ENCODE data around the gene MAPKAP1.
"Not testable (repeated sequence)": the region's sequence is repeated elsewhere in the genome, so short reads cannot be mapped to it uniquely, and the experiment has no call there.

Gene MAPKAP1

GRCh38 chr9:125726456-125727132 lies 19.6 kb upstream of the MAPKAP1 start:
- no peak for FAIRE-seq
- no peak for TF ChIP-seq TAF1 (IDR thresholded peaks at IDR 0.05; ENCODE audit: borderline replicate concordance, low read depth, low read length)
- no peak for TF ChIP-seq POLR2AphosphoS5 (IDR thresholded peaks at IDR 0.05; ENCODE audit: low read depth, low read length)
- no peak for TF ChIP-seq POLR2A (IDR thresholded peaks at IDR 0.05; ENCODE audit: low read depth, low read length)
- DNase-seq (ENCODE audit: insufficient read length): no peak

GRCh38 chr9:125707472-125707804 lies 430 bp upstream of the MAPKAP1 start:
- DNase-seq (ENCODE audit: insufficient read length): no peak
- FAIRE-seq: no peak
- TF ChIP-seq TAF1 (IDR thresholded peaks at IDR 0.05; ENCODE audit: borderline replicate concordance, low read depth, low read length): no peak
- TF ChIP-seq POLR2A (IDR thresholded peaks at IDR 0.05; ENCODE audit: low read depth, low read length): no peak
- no peak for TF ChIP-seq POLR2AphosphoS5 (IDR thresholded peaks at IDR 0.05; ENCODE audit: low read depth, low read length)

GRCh38 chr9:125705893-125706292 lies 1.1 kb downstream of the MAPKAP1 start:
- DNase-seq (ENCODE audit: insufficient read length): no peak
- no peak for FAIRE-seq
- no peak for TF ChIP-seq TAF1 (IDR thresholded peaks at IDR 0.05; ENCODE audit: borderline replicate concordance, low read depth, low read length)
- TF ChIP-seq POLR2AphosphoS5 (IDR thresholded peaks at IDR 0.05; ENCODE audit: low read depth, low read length): 0 out of 2 replicates have a peak, but pooled peaks have one; percentile 3
- no peak for TF ChIP-seq POLR2A (IDR thresholded peaks at IDR 0.05; ENCODE audit: low read depth, low read length)

DNA sequence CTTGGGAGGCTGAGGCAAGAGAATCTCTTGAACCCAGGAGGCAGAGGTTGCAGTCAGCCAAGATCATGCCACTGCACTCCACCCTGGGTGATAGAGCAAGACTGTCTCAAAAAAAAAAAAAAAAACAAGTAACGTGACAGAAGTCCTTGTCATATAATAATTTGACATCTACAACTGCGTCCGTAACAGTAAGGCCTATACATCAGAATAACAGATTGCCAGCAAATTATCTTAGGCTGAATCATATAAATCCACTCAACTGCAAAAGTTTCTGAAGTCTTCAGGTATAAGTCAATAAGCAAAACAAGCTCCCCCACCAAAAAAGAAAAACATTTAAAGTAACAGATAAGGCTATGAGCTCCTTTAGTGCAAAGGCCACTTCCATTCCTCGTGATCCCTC lies 3.3 kb downstream of the MAPKAP1 start:
- DNase-seq (ENCODE audit: insufficient read length) (no peak), FAIRE-seq (no peak)
- TF ChIP-seq TAF1 (IDR thresholded peaks at IDR 0.05; ENCODE audit: borderline replicate concordance, low read depth, low read length): no peak
- no peak for TF ChIP-seq POLR2AphosphoS5 (IDR thresholded peaks at IDR 0.05; ENCODE audit: low read depth, low read length)
- TF ChIP-seq POLR2A (IDR thresholded peaks at IDR 0.05; ENCODE audit: low read depth, low read length): no peak

- no peak for DNase-seq (ENCODE audit: insufficient read length)
- no peak for FAIRE-seq
- peak; percentile 51; the same call in 1 of the 2 replicates for TF ChIP-seq POLR2AphosphoS5 (IDR thresholded peaks at IDR 0.05; ENCODE audit: low read depth, low read length)
- peak; percentile 44; the same call in 1 of the 2 replicates for TF ChIP-seq POLR2A (IDR thresholded peaks at IDR 0.05; ENCODE audit: low read depth, low read length)
- no peak for TF ChIP-seq TAF1 (IDR thresholded peaks at IDR 0.05; ENCODE audit: borderline replicate concordance, low read depth, low read length)
Measured at GRCh38 chr9:125701351-125701750, 5.7 kb downstream of the MAPKAP1 start.

GRCh38 chr9:125700791-125701190 lies 6.2 kb downstream of the MAPKAP1 start:
- FAIRE-seq (peak; percentile 90), DNase-seq (ENCODE audit: insufficient read length) (peak; percentile 44)
- TF ChIP-seq POLR2AphosphoS5 (IDR thresholded peaks at IDR 0.05; ENCODE audit: low read depth, low read length) (no peak), TAF1 (IDR thresholded peaks at IDR 0.05; ENCODE audit: borderline replicate concordance, low read depth, low read length) (no peak), POLR2A (IDR thresholded peaks at IDR 0.05; ENCODE audit: low read depth, low read length) (no peak; the same call in 1 of the 2 replicates)

- no peak for FAIRE-seq
- no peak for TF ChIP-seq TAF1 (IDR thresholded peaks at IDR 0.05; ENCODE audit: borderline replicate concordance, low read depth, low read length)
- TF ChIP-seq POLR2AphosphoS5 (IDR thresholded peaks at IDR 0.05; ENCODE audit: low read depth, low read length): no peak
- TF ChIP-seq POLR2A (IDR thresholded peaks at IDR 0.05; ENCODE audit: low read depth, low read length): no peak
Measured at GRCh38 chr9:125699870-125700269, 7.1 kb downstream of the MAPKAP1 start.

DNA sequence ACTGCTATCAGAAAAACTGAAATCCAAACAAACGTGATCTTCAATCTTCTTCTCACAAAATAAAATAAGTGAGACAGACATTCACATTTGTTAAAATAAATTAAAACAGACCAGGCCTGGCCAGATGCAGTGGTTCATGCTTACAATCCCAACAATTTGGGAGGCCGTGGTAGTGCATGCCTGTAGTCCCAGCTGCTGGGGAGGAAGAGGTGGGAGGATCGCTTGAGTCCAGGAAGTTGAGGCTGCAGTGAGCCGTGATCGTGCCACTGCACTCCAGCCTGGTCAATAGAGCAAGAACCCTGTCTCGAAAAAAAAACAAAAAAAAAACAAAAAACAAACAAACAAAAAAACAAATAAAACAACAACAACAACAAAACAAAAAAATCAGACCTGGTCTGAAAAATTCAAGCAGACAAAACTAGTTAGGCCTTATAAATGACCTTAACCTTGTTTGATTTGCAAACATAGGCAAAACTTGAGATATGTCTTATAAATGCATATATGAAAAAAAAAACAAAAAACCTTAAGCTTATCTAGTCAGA lies 10.8 kb downstream of the MAPKAP1 start:
- peak; percentile 66 for FAIRE-seq
- DNase-seq (ENCODE audit: insufficient read length): no peak
- no peak for TF ChIP-seq POLR2AphosphoS5 (IDR thresholded peaks at IDR 0.05; ENCODE audit: low read depth, low read length)
- no peak for TF ChIP-seq POLR2A (IDR thresholded peaks at IDR 0.05; ENCODE audit: low read depth, low read length)
- no peak for TF ChIP-seq TAF1 (IDR thresholded peaks at IDR 0.05; ENCODE audit: borderline replicate concordance, low read depth, low read length)

More at GRCh38 chr9:125699870-125700269, 7.1 kb downstream of the MAPKAP1 start:
- no peak for DNase-seq (ENCODE audit: insufficient read length)

DNA sequence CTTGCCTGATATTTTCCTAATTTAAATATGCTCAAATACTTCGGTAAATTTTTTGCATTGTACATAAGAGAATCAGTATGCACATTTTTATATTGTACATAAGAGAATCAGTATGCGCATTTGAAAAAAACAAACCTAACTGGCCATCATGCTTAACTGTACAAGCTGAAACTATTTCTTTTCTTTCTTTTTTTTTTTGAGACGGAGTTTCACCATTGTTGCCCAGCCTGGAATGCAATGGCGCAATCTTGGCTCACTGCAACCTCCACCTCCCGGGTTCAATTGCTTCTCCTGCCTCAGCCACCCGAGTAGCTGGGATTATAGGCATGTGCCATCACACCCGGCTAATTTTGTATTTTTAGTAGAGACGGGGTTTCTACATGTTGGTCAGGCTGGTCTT lies 11.5 kb downstream of the MAPKAP1 start:
- FAIRE-seq; DNase-seq (ENCODE audit: insufficient read length): not testable (repeated sequence)

GRCh38 chr9:125694478-125694877 lies 12.5 kb downstream of the MAPKAP1 start:
- no peak for FAIRE-seq
- DNase-seq (ENCODE audit: insufficient read length): no peak
- TF ChIP-seq TAF1 (IDR thresholded peaks at IDR 0.05; ENCODE audit: borderline replicate concordance, low read depth, low read length) (no peak), POLR2AphosphoS5 (IDR thresholded peaks at IDR 0.05; ENCODE audit: low read depth, low read length) (no peak), POLR2A (IDR thresholded peaks at IDR 0.05; ENCODE audit: low read depth, low read length) (no peak)

DNA sequence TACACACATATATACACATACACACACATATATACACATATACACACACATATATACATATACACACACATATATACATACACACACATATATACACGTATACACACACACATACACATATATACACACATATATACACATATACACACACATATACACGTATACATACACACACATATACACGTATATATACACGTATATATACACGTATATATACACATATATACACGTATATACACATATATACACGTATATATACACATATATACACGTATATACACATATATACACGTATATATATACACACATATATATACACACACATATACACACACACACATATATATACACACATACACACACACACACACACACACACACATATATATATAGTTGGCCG lies 13.5 kb downstream of the MAPKAP1 start:
- DNase-seq (ENCODE audit: insufficient read length); FAIRE-seq: not testable (repeated sequence)

DNA sequence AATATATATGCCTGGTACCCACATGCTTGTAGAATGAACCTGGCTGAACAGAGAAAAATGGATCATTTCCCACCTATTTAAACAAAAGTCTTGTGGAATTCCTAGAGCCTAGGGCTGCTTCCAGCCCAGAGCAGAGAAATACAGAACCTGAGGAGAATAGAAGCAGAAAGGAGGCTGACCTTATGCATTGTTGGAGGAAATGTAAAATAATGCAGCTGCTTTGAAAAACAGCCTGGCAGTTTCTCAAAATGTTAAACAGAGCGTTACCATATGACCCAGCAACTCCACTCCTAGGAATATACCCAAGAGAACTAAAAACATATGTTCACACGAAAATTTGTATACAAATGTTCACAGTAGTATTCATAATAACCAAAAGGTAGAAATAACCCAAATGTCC lies 15.1 kb downstream of the MAPKAP1 start:
- no peak for FAIRE-seq
- TF ChIP-seq TAF1 (IDR thresholded peaks at IDR 0.05; ENCODE audit: borderline replicate concordance, low read depth, low read length) (no peak), POLR2A (IDR thresholded peaks at IDR 0.05; ENCODE audit: low read depth, low read length) (no peak)
- no peak for DNase-seq (ENCODE audit: insufficient read length)

DNA sequence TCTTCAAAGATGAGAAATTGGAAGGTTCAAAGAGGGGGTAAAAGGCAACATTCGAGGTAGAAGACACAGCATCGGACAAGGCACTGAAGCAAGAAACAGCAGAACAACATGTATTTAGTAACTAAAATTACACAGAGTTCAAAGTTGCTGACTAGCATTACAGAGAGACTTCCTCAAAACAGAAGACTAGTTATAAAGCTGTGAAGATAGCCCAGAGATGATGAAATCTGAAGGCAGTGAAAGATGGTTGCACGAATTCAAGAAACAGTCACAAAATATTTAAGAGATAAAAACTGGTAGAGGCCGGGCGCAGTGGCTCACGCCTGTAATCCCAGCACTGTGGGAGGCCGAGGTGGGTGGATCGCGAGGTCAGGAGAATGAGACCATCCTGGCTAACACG lies 16.3 kb downstream of the MAPKAP1 start:
- DNase-seq (ENCODE audit: insufficient read length) (no peak), FAIRE-seq (no peak)
- TF ChIP-seq TAF1 (IDR thresholded peaks at IDR 0.05; ENCODE audit: borderline replicate concordance, low read depth, low read length) (no peak), POLR2A (IDR thresholded peaks at IDR 0.05; ENCODE audit: low read depth, low read length) (no peak), POLR2AphosphoS5 (IDR thresholded peaks at IDR 0.05; ENCODE audit: low read depth, low read length) (no peak)
